ENCODE results near the gene TMEM47.

Gene TMEM47

GRCh38 chrX:34656842-34657725, at the start of gene TMEM47:
TMEM47 (minus strand) TSS chrX:34657285; CDS start chrX:34657029, 256 bp downstream.
- DNase-seq: no peak

- DNase-seq: no peak
Measured at GRCh38 chrX:34687095-34687494, 30.0 kb upstream of the TMEM47 start.

- no peak for DNase-seq
Measured at GRCh38 chrX:34659575-34659974, 2.5 kb upstream of the TMEM47 start.

GRCh38 chrX:34658326-34658725, 1.2 kb upstream of the TMEM47 start:
- no peak for DNase-seq

DNA sequence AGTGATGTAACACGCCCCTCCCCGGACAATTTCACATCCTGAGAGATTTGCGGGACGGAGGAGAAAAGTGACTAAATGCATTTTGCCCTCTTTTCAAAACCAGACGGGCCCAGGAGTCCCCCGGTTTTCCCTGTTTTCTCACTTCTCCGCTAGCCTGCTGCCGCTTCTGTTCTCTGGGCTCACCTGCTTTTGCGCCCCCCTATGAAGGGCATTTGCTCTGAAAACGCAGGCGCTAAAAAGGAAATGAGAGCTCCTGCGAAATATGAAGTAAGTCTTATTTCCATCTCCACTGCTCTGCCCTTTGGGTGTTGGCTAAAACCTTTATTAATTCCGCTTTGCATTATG, 613 bp upstream of the TMEM47 start:
- DNase-seq: no peak

- DNase-seq: no peak
Measured at GRCh38 chrX:34656467-34656841, 631 bp downstream of the TMEM47 start.

GRCh38 chrX:34655501-34656455, 1.3 kb downstream of the TMEM47 start:
- no peak for DNase-seq

GRCh38 chrX:34654696-34655490, 2.2 kb downstream of the TMEM47 start:
- DNase-seq: no peak

DNA sequence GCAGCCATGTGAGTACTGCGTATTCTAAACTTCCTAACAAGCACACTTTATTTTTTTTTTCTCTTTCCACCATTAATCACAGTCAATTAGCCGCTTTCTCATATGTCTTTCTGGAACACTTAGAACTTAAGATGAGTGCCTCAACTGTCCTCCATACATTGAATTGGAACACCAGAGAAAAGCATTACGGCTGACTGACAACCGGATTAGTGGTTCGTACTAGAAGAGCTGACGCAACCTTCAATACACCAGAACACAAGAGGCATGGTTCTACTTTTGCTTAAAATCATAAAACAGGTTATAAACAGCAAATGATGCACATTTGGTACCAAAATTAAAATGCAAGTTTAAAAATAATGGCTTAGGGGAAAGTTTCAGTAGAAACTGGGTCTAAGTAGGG, 3.3 kb downstream of the TMEM47 start:
- no peak for DNase-seq

DNA sequence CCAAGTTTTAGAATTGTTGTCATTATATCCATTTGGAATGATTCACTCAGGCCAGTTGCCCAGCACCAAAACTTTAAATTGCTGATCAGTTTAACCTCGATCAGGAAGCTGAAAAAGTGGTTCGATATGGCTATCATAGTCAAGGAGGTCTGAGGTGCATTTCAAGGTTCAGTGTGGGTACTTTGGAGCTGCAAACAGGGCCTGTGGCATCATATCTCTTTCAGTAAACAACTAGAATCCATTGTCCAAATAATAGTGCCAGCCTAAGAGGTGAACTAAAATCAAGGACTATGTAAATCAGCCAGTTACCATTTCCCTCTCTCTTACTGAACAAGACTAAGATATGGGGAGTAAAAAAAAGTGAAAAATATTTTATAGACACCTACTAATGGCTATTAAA, 14.2 kb downstream of the TMEM47 start:
- DNase-seq: no peak

GRCh38 chrX:34638116-34638515, 19.0 kb downstream of the TMEM47 start:
- no peak for DNase-seq

- DNase-seq: no peak
Measured at GRCh38 chrX:34634349-34634748, 22.7 kb downstream of the TMEM47 start.

DNA sequence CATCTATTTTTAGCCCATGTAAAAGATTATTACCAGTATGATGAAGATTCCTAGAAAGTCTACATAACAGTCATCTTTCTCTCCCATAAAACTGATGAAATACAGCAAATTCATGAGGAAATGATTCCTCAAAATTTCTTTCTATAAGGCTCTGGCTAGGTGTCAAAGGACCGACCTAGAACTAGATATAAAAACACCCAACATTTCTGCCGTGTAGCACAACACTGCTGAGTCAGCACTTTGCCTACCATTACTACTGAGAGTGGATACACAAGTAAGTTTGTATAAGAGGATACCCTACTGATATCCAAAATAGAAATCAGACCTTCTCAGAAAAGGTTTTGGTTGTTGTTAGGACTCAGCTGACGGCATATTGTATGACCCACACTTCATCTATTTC, 24.7 kb downstream of the TMEM47 start:
- DNase-seq: no peak

GRCh38 chrX:34631479-34632220, 25.4 kb downstream of the TMEM47 start:
- no peak for DNase-seq

DNA sequence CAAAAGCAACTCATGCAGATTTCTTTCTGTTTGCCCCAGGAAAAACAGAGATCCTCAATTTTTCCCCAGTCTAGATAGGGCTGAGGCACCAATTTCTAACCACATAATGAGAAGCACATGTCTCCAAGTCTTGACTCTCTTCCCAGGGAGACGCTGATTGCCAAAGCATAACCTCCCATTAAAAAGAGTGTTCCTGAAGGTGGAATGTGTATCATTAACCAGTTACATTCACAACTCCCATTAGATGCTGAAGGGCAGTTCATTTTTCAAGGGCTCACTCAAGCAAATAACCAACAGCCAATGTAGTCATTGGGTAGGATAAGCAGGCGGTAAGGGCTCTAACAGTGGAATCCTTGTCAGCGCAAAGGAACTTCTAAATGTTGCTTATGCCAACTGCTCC, 27.5 kb downstream of the TMEM47 start:
- no peak for DNase-seq

GRCh38 chrX:34624416-34624815, 32.7 kb downstream of the TMEM47 start:
- DNase-seq: no peak

DNA sequence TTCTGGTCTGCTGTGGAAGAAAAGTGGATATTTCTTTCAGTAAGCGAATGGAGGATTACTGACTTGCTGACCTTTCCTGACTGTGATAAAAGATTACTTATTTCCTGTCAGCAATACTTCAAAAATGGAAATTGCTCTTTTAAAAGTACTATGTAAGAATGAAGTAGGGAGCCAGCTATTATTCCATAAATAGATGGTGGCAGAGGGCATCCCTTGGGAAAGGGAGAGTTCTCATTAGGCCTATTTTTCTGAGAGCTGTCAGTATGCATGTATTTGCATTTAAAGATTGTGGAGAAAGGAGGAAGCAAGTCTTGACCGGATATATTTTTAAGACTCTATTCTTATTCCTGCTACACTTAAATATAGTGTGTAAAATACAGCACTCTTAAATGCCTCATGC, 37.2 kb downstream of the TMEM47 start:
- DNase-seq: no peak

GRCh38 chrX:34612036-34612435, 45.0 kb downstream of the TMEM47 start:
- DNase-seq: no peak

DNA sequence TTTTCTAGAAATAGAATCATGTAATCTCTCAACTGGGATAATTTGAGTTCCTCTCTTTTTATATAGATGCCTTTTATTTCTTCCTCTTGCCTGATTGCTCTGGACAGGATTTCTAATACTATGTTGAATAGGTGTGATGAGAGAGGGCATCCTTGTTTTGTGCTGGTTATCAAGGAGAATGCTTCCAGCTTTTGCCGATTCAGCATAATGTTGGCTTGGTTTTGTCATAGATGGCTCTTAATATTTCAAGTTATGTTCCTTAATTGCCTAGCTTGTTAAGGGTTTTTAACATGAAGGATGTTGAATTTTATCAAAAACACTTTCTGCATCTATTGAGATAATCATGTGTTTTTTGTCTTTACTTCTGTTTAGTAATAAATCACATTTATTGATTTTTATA, 58.7 kb downstream of the TMEM47 start:
- DNase-seq: no peak

DNA sequence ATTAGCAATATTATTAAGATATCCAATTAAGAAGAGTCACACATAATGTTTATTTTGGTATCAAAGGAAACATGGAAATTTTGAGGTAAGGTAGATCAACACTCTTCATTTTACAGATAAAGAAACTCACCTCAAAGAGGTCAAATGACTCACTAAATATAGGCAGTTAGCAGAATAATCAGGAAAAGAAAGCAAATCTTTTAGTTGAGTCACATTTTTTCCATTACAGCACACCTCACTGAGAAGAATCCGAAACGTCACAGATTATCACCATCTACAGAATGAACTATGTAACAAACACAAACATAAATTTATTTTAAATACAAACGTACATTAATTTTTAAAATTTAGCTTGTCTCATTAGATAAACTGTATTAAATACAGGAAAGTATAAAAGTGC, 70.1 kb downstream of the TMEM47 start:
- no peak for DNase-seq

GRCh38 chrX:34586346-34586911, 70.7 kb downstream of the TMEM47 start:
- no peak for DNase-seq

- DNase-seq: no peak
Measured at GRCh38 chrX:34585561-34585960, 71.5 kb downstream of the TMEM47 start.

Measured in NCI-H1436 treated with DMSO at 0.1 percent for 48 hours (cell line).